OCI-M2 (cell line): ENCODE measurements around the gene GMPPB.
"Not testable (repeated sequence)": the region's sequence is repeated elsewhere in the genome, so short reads cannot be mapped to it uniquely, and the experiment has no call there.

ENCODE experiments used
- DNase-seq: peaks from one replicate; lab custom pipeline; 2025; ENCODE audit not compliant: unreplicated experiment; lab: John Stamatoyannopoulos, UW

GMPPB gene

DNA sequence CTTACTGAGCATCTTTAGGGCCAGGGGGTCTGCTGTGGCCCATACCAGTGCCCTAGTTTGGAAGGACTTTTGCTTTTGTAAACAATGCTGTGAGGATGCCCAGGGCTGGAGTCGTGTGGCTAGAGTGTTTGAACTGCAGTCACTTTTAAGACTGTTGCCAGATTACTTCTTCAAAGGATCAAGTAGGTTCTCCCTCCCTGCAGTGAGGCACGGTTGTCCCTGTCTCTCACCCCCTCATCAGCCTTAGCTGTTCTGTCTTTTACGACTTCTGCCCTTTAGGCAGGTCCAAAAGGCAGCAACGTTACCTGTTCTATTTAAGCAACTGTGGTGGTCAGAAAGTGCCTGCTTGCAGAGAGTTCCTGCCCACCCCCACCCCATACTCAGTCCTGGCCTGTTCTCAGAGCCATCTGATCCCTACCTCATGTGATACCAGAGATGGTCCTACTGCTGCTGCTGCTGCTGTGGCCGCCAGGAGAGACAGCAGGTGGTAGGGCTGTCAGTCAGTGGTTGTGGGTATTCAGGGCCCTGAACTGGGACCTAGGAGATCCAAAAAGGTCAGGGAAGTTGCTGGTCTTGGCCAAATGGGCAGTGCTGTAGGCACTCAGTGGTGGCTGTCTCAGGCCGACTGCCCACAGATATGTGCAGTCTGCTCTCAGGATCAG is 29.2 kb downstream of the GMPPB start:
- DNase-seq: not testable (repeated sequence)

- DNase-seq: not testable (repeated sequence)
Observed at GRCh38 chr3:49691481-49691880, 32.3 kb downstream of the GMPPB start.

- DNase-seq: not testable (repeated sequence)
Observed at GRCh38 chr3:49690856-49691255, 32.9 kb downstream of the GMPPB start.

DNA sequence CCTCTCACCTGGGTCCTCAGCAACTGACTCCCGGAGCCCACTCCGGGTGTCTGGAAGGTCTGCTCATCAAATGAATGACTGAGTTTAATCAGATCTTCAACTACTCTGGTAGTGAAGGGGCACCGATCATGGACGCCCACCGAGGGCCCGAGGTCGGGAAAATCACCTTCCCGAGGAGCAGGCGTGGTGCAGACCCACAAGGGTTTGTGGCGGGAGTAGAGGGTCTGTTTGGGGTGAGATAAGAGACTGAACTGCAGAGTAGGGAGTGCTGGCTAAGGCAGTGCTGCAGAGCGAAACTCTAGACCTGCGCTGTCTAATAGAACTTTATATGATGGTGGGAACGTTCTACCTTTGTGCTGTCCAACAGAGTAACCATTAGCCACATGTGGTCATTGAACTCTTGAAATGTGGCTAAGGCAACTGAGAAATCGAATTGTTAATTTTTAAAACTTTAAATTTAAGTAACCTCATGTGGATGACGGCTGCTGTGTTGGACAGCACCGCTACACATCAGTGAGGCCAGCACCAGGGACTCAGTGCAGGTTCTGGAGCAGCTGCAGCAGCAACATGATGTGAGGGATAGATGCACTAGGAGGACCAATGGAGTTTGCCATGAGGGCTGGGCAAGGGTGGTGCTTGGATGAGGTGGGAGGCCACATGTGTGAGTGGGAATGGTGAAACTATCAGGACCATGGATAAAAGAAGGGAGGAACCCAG is 33.7 kb downstream of the GMPPB start:
- not testable (repeated sequence) for DNase-seq

DNA sequence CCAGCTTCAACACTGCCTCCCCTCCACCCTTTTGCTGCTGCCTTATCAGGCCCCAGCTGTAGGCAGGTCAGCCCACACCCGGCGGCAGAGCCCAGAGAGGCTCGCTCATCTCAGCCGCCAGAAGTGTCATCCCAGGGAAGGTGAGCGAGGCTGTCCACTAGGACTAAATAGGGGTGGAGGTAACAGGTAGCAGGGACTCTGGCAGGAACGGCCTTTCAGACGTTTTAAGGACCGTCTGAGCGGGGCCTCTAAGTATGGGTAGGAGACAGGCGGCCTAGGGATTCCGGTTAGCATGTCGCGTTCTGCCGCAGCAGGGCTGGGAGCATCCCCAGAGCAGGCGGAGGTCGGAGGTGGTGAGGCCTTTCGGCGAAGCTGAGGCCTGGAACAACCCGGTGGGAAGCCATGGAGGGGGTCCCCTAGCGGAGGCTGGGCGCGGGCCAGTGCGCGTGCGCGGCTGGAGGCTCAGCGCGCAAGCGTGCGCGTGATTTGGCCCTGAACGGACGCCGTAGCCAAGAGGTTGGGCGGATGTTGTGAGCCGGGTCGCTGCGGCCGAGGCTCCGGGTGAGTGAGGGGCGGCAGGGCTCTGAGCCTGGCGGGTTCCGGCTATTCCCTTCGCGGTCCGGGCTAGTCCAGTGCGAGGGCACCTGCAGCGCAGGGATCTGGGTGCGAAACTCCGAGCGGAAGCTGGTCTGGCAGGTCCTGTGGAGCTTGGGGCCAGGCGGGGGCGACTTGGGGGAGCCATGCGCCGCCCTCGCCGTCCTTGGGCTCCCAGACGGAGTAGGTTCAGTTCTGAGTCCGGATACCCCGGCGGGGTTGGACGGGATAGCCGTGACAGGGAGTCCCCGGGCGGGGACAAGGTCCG is 34.5 kb downstream of the GMPPB start, which contains the start of the genes MST1 and RNF123:
MST1 (minus strand) TSS at position 429 of the 862 bp plus-strand sequence. CDS start 783 bp downstream, outside the sequence.
RNF123 (plus strand) TSS at position 512 of the 862 bp plus-strand sequence. CDS start 1,609 bp downstream, outside the sequence.
- DNase-seq: no peak

DNA sequence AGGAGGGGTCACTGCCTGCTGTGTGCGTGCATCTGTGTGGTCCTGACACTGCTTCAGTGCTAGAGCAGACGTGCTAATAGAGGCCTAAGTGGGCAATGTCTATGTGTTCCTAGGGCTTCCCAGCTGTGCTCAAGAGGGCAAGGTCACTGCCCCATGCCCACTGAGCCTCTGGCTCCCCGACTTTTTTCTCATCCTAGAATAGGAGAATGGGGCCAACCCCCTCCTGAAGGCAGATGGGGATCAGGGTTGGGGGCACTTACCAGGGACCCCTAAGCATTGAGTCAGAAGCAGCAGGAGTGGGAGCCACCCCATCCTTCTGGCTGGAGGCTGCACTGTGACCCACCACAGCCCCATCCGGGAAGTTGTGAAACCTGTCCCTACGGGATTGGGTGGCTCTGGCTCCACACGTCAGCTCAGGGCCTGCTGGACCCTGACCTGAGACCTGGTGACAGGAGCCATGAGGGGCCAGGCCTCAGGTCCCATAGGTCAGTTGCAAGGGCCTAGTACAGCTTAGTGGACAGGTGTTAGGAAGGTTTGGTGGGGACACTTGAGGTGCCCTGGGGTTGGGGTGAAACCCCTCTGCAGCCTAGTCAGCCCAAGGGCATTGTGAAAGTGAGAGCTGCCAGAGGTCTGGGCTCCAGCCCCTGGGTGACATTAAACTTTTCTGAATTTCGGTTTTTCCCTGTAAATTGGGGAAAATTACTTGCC is 35.3 kb downstream of the GMPPB start:
- not testable (repeated sequence) for DNase-seq

DNA sequence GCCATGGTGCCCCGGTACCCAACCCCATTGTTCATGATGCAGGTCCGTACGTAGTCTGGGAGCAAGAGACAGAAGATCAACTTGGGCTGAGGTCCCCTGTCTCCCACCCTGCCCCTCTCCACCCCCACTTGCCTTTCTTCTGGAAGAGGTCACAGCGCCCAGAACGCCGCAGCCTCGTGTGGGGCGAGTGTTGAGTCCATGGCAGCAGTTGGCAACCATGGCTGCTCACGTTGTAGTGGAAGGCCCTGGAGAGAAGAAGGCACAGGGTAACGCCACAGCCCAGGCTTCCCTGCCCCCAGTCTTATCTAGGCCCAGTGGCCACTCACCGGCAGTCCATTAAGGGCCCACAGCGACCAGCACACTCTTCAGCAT is 36.3 kb downstream of the GMPPB start:
- DNase-seq: not testable (repeated sequence)

GRCh38 chr3:49686769-49687423 is 36.9 kb downstream of the GMPPB start:
- DNase-seq: not testable (repeated sequence)

DNA sequence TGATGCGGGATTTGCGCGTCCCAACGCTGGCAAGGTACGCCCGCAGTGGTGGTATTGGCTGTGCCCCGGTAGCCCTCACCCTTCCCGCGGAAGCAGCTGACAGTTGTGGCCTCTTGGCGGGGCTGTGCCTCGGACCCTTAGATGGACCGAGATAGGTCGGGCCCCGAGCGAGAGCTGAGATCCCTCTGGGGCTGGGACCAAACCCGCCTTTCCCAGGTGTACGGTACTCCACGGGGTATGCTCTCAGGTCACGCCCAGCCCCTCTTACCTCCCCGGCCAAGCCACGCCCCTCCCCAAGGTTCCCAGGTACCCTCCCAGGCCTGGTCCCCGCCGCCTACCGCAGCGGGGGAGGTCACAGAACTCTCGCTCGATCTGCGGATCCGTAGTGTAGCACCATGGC is 37.4 kb downstream of the GMPPB start:
- DNase-seq: not testable (repeated sequence)

GRCh38 chr3:49685846-49686245 is 37.9 kb downstream of the GMPPB start:
- DNase-seq: not testable (repeated sequence)

DNA sequence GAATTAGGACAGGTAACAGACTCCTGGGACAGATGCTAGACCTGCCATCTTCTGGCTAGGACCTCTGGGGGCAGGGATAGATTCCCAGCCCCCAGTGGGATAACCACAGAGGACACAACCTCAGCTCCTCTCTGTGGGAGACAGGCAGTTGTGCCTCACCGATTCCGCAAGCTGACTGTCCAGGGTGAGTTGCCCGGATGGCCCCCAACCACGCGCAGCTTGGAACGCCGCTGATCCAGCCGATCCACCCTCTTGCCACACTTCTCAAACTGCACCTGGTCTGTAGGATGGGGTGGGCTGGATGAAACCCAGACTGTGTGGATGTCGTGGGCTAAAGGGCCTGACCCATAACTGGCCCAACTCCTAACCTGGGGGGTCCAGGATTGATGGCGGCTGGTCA is 38.6 kb downstream of the GMPPB start:
- not testable (repeated sequence) for DNase-seq

DNA sequence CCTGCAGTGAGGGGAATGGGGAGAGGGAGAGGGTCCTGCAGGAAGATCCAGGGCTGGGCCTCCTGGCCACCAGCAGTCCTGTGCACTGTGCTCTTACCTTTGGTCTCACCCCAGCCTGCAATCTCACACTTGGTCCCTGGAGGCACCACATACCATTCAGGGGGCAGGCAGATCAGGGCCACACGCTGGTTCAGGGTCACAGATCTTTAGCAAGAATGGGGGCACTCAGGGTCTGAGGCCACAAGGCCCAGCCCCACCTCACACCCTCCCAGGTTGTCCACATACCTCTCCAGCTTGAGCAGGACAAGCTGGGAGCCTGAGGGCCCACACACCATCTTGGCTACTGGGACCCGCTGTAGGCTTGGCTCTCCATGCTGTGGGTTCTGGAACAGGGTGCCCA is 39.3 kb downstream of the GMPPB start:
- DNase-seq: not testable (repeated sequence)

- DNase-seq: no peak
Observed at GRCh38 chr3:49683162-49683561, 40.6 kb downstream of the GMPPB start.

DNA sequence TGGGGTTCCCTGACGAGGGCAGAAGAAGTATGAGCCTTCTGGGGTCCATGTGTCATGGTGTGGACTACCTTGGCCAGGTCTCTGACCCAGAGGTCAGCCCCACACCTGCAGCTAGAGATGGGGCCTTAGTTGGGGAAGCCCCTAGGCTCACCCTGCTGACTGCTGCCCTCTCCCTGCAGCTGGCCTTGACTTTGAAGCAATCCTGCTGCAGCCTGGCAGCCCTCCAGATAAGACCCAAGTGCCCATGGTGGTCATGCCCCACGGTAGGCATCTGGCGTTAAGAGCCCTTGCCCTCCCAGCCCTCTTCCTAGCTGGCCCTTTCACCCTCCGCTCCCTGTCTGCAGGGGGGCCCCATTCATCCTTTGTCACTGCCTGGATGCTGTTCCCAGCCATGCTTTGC is 42.2 kb downstream of the GMPPB start:
- DNase-seq: no peak

DNA sequence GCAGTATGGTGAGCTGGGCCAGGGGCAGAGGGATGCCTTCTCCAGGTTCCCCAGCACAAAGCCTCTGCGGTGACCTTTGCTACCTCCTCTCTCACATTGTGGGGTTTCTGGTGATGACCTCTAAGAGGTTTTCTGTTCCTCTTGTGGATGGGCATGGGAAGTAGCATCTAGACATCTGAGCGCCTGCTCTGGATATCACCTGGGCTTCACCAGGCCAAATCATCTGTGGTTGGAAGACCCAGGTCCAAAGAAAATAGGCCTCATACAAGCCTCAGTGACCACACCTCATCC is 42.6 kb downstream of the GMPPB start:
- no peak for DNase-seq

DNA sequence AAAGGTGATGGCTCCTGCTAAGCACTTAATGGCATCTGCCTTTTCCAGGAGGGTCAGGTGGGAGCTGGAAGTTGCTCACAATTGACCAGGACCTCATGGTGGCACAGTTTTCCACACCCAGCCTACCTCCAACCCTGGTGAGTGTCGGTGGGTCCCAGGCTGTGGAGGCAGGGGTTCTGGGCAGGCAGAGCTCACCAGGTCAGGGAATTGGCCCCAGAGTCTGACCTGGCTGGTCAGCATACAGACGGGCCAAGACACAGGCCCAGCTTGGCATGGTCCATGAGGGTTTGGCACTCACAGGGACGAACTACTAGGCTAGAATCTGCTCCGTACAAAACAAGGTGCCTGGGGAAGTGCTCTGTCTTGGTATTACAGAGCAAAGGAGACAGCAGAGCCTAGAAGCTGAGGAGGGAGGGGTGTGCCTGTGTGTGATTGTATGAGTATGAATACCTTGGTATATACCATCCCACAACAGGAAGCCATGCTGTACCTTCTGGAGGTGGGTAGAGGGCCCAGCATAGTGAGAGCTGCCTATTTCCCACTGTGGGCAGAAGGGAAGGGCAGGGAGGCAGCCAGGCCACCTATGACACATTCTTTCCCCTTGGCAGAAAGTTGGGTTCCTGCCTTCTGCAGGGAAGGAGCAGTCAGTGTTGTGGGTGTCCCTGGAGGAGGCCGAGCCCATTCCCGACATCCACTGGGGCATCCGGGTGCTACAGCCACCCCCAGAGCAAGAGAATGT is 43.1 kb downstream of the GMPPB start:
- DNase-seq: no peak

- DNase-seq: no peak
Observed at GRCh38 chr3:49675912-49676311, 47.8 kb downstream of the GMPPB start.

- DNase-seq: no peak
Observed at GRCh38 chr3:49674497-49674983, 49.2 kb downstream of the GMPPB start.

- DNase-seq: no peak
Observed at GRCh38 chr3:49673715-49674496, 49.8 kb downstream of the GMPPB start, which contains the start of gene APEH. TSS of gene APEH (plus strand) at chr3:49674351. CDS start at chr3:49674402, 51 bp downstream.
